Stimulated activated CD8-positive, alpha-beta memory T cell treated with anti-CD3 and anti-CD28 coated beads, Interleukin-4, amount 100 ng/mL, for 48 hours (primary cell): ENCODE results near the gene FAM118B.
"Not testable (repeated sequence)": the region's sequence is repeated elsewhere in the genome, so short reads cannot be mapped to it uniquely, and the experiment has no call there.

Experiments
- DNase-seq: peaks from one replicate; pipeline ENCODE4 v3.0.0-alpha.2; 2020

FAM118B gene

DNA sequence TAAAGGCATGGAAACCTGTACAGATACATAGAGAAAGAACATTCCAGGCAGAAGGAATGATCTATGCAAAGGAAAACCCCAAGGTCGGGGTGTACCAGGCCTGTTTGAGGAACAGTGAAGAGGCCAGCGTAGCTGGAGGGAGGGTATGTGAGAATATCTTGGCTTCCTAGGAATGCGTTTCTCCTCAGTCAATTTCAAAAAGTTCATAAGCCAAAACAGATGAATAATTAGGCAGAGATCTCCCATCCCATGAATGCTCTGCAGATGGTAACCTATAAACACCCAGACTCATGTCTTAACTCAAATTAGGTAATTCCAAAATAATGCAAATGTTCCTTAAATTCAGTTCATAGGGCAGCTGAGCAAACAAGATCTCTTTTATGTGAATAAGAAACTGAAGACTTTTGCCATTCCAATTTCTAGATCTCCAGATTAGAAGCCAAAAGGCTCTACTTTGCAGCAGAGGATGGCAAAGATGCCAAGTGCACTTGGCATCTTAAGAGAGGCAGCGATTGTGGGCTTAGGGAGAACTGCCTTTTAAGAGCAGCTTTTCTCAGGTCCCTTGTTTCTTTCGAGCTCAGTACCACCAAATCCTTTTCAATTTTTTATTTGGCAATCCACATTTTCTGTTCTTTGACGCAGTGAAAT lies 13.2 kb downstream of the FAM118B start:
- DNase-seq: no peak

DNA sequence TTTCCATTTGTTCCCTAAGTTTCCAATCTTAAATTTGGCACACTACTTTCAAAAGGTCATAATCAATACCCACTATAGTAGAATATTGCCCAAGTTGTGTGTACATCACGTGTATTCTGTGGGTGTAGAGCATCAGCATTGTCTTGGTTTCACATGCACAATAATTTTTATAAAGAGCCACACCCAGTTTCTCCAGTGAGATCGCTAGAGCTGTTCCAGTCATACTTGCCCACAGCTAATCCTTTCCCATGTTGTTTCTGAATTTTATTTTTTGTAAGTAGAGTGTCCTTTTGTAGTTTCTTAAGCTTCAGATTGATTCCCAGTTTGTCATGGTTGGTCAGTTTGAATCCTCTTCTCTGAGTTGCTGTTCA lies 13.7 kb downstream of the FAM118B start:
- no peak for DNase-seq

DNA sequence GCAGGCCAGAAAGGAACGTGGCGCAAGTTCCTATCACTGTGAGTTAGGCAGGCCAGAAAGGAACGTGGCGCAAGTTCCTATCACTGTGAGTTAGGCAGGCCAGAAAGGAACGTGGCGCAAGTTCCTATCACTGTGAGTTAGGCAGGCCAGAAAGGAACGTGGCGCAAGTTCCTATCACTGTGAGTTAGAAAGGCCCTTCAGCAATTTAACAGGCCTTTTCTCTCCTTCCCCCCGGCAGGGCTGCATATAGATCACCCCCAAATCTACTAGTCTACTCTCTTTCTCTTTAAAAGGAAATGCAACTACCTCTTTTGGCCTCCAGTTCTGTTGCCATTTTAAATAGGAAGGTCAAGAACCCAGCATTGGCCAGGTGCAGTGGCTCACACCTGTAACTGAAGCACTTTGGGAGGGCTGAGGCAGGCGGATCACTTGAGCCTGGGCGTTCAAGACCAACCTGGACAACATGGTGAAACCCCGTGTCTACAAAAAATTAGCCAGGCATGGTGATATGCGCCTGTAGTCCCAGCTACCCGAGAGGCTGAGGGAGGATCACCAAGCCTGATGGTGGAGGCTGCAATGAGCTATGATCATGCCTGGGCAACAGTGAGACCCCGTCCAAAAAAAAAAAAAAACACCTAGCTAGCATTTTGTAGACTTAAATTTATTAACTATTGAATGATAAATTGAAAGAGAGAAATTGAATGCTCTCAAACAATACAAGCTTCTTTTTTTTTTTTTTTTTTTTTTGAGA lies 14.9 kb downstream of the FAM118B start:
- no peak for DNase-seq

DNA sequence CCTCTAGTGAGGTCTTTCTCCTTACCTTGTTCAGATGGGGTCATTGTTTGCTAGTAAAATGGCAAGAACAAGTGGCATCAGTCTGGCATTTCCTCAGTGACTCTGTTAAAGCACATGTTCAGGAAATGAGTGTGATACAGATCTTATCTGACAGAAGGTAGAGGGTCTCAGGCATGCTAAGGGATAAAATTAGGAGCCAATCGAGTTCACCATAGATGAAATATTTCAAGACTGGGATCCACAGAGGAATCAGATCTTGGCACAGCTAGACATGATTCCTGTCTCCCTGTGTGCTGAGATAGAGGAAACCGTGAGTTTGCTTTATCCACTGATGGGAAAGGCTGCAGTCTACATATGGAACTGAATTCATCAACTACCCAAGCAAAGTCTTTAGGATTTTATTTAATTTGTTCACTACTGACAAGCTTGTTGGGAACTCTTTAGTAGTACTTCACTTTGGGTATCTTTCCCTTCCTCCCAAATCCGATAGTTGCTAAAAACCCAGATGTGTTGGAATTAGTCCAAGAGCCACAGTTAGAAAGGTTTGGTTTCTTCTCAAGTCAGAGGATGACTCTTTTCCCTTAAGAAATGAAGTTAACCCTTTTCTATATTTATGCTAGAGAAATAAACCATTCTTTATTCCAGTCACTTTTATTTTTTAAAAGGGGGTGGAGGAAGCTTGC lies 18.4 kb downstream of the FAM118B start:
- DNase-seq: no peak

DNA sequence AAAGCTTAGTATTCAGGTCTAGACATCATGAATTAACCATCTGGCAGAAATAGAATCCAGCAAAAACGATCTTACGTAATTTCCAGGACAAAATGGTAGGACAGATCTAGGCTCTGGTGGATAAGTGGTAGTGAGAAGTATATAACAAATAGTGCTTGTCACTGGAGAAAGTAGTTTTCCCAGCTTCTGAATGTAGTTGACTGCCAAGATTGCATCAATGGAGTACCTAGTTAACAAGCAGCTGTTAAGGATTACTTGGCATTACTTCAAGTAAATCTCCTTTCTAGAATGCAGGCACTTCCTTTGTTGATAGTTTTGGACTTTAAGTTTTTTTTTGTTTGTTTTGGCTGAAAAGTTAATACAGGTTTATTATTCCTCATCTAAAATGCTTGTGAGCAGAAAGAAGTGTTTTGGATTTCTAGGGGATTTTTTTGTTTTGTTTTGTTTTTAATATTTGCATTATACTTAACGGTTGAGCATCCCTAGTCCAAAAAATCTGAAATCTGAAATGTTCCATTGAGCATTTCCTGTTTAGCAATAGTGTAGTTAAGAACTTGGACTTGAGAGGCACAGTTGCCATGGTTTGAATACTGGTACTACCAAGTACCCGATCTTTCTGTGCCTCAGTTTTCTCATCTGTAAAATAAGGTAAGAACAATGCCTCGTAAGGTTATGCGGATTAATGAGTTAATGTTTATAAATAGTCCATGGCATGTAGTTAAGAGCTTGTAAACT lies 20.3 kb downstream of the FAM118B start:
- no peak for DNase-seq

DNA sequence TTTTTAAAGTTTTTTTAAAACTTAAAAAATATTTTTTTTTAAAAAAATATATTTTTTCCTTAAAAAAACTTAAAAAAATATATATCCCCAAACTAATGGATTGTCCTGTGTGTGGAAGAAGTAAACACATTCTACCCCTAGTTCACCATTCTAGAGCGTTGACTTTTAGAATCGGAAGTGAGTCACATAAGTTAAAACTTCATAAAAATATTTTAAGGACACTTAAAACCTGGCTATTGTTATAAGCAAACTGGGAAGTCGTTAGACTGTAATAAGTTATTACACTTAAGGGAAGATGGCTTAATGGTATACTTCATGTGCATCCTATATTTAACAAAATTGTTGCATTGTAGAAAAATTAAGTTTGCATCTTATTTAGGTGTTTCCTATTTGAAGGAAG lies 21.1 kb downstream of the FAM118B start:
- no peak for DNase-seq

DNA sequence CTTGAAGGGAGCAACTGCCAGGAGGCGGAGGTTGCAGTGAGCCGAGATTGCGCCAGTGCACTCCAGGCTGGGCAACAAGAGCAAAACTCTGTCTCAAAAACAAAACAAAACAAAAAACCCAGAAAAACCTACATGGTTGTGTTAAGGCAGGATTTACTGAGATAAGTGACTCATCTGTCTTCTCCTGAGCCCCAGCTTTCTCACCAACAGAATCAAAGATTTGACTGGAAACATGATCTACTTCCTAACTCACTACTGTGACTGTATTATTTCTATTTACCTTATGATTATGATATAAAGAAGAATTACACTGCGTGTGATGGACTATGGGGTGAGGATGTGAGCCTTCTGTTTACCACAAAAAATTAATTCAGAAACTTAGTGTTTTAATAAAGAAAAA lies 21.8 kb downstream of the FAM118B start:
- DNase-seq: no peak

DNA sequence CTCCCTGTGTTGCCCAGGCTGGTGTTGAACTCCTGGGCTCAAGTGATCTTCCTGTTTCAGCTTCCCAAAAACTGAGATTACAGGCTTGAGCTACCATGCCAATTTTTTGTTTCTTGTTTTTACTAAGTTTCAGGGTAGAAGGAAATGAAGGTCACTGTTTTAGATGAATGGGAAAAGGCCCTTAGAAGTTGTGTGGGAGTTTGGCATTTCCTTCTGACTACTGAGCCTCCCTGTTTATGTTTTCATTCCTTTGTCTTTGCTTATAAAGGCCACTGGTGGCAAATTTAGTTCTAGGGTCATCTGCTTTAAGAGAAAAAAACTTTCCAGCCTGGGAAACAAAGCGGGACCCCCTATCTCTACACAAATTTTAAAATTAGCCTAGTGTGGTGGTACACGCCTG lies 35.1 kb downstream of the FAM118B start:
- no peak for DNase-seq

DNA sequence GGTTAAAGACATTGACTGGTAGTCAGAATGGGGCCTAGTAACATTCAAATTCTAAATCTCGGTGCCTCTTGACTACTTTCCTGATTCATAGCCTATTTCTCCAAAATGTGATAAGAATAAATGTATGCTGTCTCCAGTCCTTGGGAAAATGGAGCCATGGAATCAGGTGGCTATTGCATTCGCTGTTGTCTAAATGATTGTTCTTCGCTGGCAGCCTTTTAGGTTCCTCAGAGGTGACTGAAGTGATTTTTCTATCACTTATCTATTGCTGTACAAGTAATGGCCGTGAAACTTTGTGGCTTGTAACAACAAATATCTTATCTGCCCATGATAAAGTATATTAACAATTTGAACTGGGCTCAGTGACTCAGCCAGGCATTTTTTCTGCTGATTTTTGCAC lies 41.7 kb downstream of the FAM118B start:
- DNase-seq: no peak

DNA sequence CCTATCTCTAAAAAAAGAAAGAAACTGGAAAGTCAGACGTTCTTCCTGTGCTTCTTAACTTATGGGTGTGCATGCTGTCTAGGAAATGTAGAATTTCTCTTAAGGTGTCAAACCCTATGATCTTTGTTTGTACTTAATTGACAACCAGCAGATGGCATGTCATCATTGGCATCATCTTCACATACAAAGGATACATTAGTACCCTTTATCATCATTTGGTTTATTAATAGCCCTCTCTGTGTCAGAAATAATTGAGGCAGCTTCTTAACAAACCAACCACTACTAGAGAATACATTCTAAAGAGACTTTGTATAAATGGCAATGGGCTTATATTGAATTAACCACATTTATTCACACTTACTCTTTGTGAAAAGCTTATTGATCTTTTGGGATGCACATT lies 43.2 kb downstream of the FAM118B start:
- no peak for DNase-seq

DNA sequence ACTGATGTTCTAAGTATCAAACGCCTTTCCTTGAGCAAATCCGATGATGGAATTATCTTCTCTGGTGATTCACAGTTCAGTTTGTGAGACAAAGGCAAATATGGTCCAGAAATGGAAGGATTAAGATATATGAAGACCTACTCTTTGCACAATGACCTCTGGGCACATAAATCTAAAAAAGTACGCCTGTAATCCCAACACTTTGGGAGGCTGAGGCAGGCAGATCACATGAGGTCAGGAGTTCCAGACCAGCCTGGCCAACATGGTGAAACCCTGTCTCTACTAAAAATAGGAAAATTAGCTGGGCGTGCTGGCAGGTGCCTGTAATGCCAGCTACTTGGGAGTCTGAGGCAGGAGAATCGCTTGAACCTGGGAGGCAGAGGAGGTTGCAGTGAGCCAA lies 43.9 kb downstream of the FAM118B start:
- DNase-seq: not testable (repeated sequence)

DNA sequence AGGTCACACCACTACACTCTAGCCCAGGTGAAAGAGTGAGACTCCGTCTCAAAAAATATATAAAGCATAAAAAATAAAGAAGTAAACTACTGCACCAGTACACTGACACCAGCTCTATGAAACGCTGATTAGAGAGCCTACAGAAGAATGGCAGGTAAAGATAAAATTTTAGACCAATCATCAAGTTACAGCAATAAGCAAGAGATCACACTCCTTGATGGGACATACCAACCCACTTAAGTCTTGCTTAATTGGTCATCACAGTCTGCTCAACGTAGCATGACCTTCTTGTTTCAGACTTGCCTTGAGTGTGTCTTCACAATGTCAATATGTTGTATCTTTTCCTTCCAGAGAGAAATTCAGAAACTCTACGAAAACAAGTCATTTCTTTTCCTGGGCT lies 44.6 kb downstream of the FAM118B start:
- no peak for DNase-seq

DNA sequence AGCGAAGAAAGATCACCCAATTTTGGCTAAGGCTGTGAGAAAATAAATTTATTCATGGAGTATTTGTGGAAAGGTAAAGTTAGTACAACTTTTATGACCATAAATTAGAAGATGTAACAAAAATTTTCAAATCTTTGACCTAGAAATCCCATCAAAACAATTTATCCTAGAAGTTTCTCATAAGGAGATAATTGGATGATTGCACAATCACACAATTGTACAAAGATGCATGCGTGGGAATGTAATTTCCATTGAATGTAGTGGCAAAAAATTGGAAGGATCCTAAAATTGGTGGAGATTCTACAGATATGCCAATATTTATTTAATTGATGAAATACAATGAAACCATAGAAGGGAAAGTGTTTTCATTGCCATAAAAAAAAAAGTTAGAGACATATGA lies 45.6 kb downstream of the FAM118B start:
- no peak for DNase-seq

DNA sequence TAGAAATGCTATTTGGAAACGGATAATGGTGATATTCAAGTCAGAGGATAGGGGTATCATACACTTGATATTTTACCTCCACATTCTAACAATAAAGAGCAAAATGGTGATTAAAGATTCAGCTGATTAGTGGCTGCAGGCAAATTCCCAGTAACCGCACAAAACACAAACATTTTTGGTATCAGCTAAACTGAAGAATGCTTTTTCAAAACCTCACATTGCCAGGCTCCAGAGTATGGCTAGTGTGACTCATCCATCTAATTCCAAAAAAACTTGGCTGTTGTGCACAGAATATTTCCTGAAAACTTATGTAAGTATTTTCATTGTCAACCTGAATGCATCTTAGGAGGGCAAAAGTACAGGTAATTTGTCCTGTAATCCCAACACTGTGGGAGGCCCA lies 46.2 kb downstream of the FAM118B start:
- no peak for DNase-seq

DNA sequence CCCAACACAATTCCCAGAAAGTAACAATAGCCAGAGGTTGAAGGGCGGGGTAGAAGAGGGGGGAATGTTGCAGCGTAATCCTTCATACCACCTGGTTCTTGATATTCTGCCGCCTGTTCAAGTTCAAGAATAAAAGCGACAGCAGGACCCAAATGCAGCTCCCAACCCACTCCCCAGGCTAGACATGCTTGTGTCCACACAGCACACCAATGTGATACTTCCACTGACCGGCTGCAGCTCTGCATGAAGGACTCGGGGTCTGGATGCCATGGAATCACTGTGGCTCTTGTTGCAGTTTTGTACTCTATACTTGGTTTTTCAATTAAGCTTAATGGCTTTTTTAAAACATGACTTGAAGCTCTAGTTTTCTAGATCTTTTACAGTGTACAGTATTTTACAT lies 50.6 kb downstream of the FAM118B start:
- no peak for DNase-seq

DNA sequence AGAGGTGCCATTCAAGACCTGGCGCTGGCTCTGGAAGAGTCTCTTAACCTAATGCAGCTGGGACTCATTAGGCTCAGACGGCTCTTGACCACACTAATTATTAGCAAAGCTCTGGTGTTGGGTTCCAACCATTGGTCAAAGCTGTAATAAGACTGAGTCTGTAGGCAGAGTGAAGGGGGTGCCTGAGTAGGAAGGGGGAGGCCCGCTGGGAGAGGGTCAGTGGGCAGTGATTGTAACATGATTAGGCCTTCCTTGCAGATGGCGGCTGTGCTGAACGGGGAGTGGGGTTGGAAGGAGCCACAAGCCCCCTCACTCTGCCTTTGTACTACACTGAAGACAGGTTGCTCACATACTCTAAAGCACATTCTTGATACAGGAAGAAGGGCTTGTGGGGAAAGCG lies 51.9 kb downstream of the FAM118B start:
- DNase-seq: no peak

DNA sequence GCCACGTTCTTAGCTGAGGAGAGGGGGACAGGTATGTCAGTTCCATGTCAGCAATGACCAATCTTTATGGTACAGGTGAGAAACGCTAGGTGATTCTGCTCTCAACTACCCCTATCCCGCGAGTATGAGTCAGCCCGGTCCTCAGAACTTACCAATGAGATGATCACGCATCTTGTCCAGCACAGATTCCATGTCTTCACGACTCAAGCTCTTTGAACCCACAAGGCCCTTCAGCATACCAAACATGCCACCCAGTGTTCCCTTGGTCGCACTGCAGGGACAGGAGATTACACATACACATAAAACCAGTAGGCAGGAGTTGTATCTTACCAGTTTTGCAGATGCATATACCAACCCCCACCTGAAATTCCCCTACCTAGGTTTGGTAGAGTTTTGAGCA lies 54.2 kb downstream of the FAM118B start:
- no peak for DNase-seq

DNA sequence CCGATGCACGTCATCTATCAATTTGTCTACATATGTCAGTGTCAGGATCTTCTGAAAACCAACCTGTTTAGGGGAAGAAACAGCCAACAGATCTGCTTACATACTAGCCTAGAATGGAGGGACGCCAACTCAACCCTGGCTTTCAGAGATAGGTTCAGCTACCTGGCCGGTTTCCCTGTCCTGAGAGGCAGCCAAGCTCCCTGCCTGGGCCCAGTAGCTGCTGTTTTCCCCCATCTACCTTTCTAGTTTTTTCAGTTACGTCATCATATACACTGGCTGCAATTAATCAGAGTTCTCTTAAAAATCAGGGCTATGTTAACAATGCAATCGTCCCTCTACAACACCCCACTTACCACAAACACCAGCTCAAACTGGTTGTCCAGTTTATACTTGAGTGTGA lies 56.1 kb downstream of the FAM118B start:
- no peak for DNase-seq

DNA sequence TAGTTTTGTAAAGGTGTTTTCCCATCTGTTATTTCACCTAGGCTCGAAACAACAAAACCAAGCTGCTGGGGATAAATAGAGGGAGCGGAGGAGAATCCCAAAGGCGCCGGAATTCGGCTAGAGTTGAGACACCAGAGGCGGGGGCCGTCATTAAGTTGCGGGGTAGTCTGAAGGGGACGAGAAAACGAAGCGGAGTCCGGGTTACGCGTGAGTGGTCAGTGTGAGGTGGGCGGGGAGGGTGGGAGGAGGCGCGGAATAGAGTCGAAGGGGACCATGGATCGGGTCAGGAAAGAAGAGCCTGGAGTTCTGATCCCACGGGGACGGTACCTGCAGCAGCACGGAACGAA lies 56.8 kb downstream of the FAM118B start:
- no peak for DNase-seq

DNA sequence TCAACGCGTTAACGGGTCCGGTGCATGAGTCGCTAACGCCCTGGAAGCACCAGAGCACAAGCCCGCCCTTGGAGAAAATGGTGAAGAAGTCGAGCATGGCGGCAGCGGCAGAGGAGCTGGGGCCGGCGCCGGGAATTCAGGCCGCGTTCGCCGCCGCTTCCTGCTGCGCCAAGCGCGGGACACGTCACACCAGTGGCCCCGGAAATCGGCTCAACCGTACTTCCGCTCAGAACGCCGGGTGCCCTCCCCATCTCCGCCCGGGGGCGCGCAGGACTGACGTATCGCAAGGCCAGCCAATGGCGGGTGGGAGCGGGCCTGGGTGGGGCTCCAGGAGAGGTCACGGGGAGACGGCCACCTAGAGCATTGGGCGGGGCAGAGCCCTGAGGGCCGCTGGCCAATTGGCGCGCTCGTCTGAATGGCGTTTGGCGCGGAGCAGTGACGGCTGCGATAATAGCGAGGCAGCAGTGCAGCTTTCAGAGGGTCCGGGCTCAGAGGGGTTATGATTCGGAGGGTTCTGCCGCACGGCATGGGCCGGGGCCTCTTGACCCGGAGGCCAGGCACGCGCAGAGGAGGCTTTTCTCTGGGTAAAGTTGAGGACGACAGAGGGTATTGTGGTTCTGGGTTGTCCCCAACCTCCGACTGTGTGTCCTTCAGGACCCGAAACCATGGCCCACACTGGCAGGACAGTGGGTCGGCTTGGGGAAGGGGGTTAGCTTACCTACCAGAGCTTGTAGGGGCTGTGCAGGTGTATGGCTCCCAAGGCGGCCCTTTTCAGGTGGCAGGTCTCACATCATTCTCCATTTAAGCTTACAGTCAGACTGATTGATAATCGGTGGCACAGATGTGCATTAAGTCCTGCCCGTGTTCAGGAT lies 57.4 kb downstream of the FAM118B start, which contains the start of the genes FOXRED1 and SRPRA:
Gene FOXRED1 (plus strand): TSS at position 447 of the 872 bp plus-strand sequence. CDS start 53 bp downstream, at position 500.
Gene SRPRA (minus strand): TSS at position 188 of the 872 bp plus-strand sequence. CDS start 91 bp downstream, at position 97.
- peak; percentile 99 for DNase-seq

DNA sequence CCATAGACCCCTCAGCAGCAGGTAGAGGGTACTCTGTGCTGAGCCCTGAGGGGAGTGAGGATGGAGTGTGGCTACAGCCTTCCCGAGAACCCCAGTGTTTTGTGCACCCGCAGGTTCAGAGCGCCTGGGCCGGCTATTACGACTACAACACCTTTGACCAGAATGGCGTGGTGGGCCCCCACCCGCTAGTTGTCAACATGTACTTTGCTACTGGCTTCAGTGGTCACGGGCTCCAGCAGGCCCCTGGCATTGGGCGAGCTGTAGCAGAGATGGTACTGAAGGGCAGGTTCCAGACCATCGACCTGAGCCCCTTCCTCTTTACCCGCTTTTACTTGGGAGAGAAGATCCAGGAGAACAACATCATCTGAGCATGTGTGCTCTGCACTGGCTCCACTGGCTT lies 65.7 kb downstream of the FAM118B start:
- no peak for DNase-seq

DNA sequence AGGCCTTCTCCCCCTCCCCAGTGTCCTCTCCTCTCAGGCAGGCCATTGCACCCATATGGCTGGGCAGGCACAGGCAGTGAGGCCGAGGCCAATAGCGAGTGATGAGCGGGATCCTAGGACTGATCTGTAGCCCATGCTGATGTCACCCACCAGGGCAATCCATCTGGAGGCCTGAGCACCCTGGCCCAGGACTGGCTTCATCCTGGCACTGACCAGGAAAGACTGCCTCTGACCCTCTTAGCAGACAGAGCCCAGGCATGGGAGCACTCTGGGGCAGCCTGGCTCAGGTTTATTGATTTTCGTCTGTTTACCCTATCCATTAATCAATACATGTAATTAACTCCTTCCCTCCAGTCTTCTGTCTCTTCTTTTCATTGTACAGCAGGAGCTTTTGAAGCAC lies 66.2 kb downstream of the FAM118B start:
- no peak for DNase-seq
